HG03025 (cell line): ENCODE results near the gene LRRC51.
"Not testable (repeated sequence)": the region's sequence is repeated elsewhere in the genome, so short reads cannot be mapped to it uniquely, and the experiment has no call there.

Experiments
- ATAC-seq: cut with Tn5 transposase; IDR thresholded peaks from one replicate; pipeline ENCODE4 v1.9.1; 2021; ENCODE audit warnings: mild to moderate bottlenecking, moderate library complexity; ENCODE audit not compliant: unreplicated experiment, low FRiP score

The LRRC51 gene

GRCh38 chr11:72102946-72103753, 22.5 kb downstream of the LRRC51 start, which contains the start of gene LAMTOR1:
Gene LAMTOR1 (minus strand): TSS chr11:72103297. CDS start chr11:72103224, 73 bp downstream.
- ATAC-seq, result peak; percentile 84

GRCh38 chr11:72103754-72104167, 23.1 kb downstream of the LRRC51 start:
- no peak for ATAC-seq

- no peak for ATAC-seq
Measured at GRCh38 chr11:72105888-72106287, 25.2 kb downstream of the LRRC51 start, which contains the start of gene TOMT. Gene TOMT (plus strand): TSS chr11:72105924. CDS start chr11:72105952, 28 bp downstream.

GRCh38 chr11:72111300-72112142, 30.9 kb downstream of the LRRC51 start:
- ATAC-seq, result no peak

DNA sequence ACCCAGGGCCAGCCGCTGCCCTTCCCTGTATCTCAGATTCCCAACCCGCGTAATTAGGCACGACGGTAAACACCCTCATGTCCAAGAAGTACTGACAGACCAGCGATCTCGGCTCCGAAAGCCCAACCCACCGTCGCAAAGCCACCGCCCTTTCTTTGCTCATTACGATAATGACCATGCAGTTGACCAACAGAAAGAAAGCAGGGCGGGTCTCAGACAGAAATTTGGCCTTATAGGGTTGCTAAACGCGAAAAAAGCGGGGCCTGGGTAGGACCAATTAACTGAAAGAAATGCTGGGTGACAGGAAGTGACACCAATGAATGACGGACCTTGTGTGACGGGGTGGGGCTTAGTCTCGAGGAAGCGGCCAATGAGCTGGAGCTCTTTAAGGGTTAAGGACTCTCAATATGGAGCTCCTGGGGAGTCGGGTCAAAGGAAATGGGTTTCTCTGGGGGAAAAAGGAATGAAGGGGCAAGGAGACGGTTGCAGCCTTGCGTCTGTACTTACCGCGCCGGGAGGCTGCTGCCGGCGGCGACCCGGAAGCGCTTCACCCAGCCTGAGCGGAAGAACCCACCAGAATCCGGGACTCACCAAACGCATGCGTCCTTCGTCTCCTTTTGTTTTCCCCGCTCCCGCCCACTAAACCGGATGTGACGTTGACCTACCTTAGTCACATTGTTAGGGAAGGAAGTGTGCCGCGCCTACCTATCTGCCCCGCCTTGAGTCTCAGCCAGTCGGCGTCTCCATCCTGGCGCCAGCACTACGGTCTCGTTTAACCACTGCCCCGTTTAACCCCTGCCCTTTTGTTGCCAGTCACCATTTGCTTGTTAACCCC, 31.7 kb downstream of the LRRC51 start, which contains the start of gene ANAPC15:
Gene ANAPC15, minus strand, starts transcription at position 553 of the 835 bp plus-strand sequence. CDS start 1,419 bp downstream, outside the sequence.
- peak; percentile 82 for ATAC-seq

DNA sequence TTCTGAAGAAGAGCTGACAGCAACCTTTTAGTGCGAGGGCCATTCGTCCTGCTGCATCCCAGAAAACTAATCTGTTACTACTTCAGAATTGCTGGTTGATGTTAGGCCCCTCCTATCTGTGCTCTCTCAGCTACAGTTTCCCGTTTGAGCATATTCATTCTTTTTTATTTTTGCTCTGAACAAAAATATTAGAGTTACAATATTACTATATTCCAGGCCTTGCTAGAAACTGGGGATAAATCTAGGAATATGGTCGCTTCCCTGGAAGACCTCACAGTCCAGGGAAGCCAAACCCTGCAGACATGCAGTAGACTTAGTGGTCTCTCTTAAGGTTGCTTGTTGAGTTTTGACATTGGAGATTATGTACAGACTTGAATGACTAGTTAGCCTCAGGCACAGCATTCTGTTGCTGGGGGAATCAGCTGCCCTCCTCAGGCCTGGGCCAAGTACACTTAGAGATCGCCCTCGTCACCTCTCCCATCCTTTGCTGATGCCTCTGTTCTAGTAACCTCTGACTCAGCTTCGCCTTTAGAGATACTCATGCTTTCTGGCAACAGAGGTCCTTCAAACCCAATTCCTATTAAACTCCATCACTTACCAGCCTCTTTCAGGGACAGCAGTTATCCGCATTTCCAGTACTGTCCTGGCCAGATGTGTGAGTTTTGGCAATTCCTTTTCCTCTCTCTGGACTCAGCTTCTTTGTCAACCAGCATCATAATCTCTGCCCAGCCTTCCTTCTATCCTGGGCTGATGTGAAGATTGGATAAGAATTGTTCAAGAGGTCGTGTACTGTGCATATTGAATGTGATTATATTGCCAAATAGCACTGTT, 32.5 kb downstream of the LRRC51 start:
- no peak for ATAC-seq

DNA sequence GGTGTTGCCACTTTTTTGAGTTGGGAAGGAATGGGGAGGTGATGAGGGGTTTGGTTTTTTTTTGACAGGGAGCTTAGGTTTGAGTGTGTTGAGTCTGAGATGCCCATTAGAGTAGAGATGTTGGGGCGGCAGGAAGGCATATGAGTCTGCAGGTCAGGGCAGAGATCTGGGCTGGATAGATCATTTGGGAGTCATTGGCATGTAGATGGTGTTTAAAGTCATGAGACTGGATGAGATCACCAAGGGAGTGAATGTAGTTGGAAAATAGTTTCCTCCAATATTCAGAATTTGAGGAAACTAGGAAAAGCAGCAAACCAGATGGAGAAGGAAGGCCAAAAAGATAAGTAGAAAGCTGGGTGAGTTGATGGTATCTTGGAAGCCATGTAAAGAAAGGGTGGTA, 33.9 kb downstream of the LRRC51 start:
- no peak for ATAC-seq

DNA sequence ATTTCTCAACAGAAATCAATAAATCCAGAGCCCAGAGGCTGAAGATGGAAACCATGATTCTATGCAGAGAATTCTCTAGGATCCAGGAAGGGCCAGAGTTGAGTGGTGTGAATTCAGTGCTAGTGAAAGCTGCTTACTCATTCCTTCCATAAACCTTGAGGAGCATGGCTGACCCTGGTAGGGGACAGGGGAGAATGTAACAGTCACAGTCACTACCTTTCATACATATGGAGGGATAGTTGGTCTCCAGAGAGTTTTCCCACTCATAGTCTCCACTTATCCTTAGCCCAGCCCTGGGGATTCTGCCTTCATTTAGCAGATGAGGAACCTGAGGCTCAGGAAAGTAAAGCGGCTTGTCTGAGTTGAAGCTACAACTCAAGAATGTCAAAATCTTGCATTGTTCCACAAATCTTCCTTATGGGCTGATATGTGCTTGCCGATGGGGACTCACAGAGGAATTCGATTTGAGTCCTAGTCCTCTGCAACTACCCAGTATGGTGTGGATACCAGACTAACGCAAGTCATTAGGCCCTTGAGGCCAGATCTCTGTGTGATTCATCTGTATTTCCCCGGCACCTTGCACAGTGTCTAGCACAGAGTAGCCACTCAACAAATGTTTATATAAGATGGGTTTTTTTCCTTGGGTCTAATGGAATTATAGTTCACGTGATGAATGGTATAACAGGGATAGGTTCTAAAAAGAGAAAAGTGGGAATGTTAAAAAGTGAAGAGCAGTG, 35.5 kb downstream of the LRRC51 start:
- ATAC-seq, result no peak

DNA sequence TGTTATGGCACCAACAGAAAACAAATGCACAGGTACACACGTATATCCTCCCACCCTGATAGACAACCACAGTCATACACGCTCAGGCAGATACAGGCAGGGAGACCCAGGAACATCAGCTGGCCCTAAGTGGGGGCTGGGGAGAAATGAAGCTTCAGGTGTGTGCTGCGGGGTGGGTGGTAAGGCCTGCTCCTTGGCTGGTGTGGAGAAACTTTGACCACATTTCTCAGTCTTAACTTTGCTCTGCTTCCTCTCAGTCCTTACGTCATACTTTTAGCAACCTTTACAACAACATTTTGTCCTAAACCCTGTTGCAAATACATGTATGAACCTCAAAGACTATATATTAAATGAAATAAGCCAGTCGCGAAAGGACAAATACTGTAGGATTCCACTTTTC, 38.5 kb downstream of the LRRC51 start:
- no peak for ATAC-seq

DNA sequence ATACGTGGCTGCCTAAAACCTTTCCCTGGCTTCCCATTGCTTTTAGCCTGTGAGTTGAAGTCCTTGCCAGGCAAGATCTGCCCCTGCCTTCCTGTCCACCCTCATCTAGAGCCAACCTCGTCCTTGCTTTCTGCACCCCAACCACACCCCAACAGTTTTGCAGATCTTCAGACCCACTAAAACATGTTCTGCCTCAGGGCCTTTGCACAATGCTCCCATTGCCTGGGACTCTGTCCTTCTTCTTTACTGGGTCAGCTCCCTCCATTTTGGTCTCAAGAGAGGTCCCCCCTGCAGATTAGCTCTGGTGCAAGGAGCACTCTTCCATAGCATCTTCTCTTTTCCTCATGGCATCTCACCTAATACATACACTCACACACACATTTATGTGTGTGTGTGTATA, 40.3 kb downstream of the LRRC51 start:
- ATAC-seq, result no peak

GRCh38 chr11:72122607-72123006, 42.0 kb downstream of the LRRC51 start:
- no peak for ATAC-seq

DNA sequence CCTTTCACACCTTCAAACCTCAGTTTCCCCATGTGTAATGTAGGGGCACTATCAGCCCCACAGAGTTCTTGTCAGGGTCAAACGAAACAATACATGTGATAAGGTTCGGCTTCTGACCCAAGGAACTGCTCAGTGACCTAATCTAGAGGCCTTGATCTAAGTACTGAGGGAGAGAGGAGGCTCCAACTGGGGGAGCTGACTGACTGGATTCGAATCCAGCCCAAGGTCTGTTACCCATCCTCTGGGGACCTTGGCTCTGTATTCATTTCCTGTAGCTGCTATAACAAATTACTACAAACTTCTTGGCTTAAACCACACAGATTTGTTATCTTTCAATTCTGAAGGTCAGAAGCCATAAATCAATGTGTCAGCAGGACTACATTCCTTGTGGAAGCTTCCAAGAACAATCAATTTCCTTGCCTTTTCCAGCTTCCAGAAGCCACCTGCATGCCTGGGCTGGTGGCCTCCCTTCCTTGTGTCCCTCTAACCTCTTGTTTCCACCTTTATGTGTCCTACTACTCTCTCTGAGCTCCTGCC, 42.5 kb downstream of the LRRC51 start:
- ATAC-seq, result no peak

DNA sequence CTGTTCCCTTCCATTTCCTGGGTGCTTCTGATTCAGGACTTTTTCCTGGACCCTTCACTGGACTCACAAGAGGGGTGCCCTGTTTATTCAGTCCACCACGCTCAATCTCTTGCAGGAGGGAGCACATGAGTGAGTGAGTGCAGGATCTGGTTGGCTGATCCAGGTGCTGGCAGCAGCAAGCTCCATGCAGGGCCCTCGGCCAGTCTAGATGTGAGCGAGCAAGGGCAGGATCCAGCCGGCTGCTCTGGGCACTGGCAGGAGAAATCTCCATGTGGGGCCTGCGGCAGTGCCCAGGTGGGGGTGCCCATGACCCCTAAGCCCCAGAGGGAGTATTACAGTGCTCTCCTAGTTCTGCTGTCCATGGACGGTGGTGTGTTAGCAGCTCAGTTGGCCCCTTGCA, 43.4 kb downstream of the LRRC51 start:
- no peak for ATAC-seq

GRCh38 chr11:72125956-72126355, 45.3 kb downstream of the LRRC51 start:
- no peak for ATAC-seq

GRCh38 chr11:72127923-72128322, 47.3 kb downstream of the LRRC51 start:
- ATAC-seq, result no peak

DNA sequence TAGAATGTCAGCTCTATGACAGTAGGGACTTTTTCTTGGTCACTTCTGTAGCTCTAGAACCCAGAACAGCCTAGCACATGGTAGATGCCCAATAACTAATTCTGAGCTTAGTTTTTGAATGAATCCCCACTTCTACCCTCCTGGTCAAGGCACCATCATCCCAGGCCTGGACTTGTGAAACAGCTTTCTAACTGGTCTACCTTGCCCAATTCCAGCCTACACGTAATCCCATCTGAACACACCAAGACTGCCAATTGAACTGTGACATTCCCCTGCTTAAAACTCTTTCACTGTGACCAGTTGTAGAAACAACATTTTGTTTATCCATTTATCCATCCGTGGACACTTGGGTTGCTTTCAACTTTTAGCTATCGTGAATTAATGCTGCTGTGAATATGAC, 48.7 kb downstream of the LRRC51 start:
- no peak for ATAC-seq

DNA sequence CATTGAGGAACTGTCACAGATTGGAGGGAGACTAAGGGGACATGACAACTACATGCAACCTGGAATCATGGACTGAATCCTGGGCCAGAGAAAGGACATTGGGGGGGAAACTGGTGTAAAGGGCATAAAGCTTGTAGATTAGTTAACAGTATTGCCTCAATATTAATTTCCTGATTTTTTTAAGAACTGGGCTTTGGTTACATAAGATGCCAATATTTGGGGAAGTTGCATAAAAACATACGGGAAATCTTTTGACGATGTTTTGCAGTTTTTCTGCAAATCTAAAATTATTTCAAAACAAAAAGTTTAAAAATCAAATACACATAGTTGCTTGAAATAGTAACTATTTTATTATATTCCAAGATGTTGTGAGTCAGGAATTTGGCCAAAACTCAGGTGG, 52.0 kb downstream of the LRRC51 start:
- ATAC-seq, result no peak

DNA sequence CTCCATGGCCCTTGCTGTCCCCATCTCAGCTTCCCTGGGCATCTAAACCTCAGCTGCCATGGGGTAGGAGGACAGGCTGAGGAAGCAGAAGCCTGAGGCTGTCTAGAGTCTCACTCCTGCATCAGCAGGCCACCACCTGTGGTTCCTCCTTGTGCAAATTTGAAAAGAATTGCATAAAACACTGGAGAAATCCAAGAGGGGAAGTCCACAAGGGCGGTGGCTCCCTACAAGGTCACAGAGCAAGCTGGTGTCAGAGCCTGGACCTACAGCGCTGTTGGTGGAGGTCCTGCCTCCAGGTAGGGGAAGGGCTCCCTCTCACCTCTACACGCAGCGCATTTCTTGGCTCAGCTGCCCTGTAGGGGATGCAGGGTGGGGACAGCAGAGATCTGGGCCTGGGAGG, 54.8 kb downstream of the LRRC51 start, which contains the start of gene FOLR3:
Gene FOLR3, plus strand, starts transcription at position 253 of the 400 bp plus-strand sequence. CDS start 228 bp downstream, outside the sequence.
- ATAC-seq, result not testable (repeated sequence)
